Activated CD4-positive, CD25-positive, alpha-beta regulatory T cell treated with anti-CD3 and anti-CD28 coated beads, Interleukin-2, amount 50 U/mL, for 24 hours (primary cell): ENCODE data around the gene CDH11.

ENCODE experiments used
- ATAC-seq, 2 donors: fragments of 150-1000 bp; cut with Tn5 transposase; one replicate each; pipeline ENCODE4 v1.10.0; 2021; ENCODE audit warnings: mild to moderate bottlenecking in 1 of 2, moderate library complexity in 1 of 2

Gene CDH11

GRCh38 chr16:64973171-64973570 is 148.7 kb downstream of the CDH11 start:
- no peak for ATAC-seq

GRCh38 chr16:64971171-64971570 is 150.7 kb downstream of the CDH11 start:
- ATAC-seq: no peak

- no peak for ATAC-seq
These were observed 152.6 kb downstream of the CDH11 start for GRCh38 chr16:64969221-64969620.

- no peak for ATAC-seq
These were observed 153.3 kb downstream of the CDH11 start for GRCh38 chr16:64968539-64968938.

GRCh38 chr16:64964126-64964540 is 157.7 kb downstream of the CDH11 start:
- no peak for ATAC-seq

DNA sequence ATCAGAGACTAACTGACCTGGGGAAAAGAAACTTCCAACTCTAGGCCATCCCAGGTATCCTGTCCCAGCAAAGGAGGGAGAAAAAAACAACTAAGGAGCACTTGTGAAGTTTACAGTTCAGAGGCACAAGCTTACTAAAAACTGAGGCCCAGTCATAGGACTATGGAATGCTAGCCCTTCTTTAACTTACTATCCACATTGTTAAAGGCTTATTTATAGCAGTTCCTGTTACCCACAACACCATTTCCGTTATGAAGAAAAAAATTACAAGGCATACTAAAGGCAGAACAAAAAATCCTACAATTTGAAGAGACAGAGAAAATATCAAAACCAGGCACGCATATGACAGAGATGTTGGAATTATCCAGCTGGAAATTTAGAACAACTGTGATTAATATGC is 159.1 kb downstream of the CDH11 start:
- ATAC-seq: no peak

DNA sequence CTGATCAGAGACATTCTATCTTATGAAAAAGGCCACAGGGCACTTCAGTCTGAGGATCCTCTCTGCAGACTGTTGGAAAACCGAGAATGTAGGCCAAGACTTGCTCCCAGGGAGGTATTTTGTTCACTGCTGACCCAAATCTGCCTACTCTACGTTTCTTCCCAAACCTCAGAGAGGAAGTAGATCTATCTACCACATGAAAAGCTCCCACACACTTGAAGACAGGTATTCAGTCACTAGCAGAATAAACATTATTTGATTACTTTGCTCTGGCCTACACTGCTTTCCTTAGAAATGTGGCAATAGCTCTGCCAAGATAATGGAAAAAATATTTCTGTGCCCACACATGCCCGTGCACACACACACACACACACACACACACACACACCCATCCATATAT is 164.6 kb downstream of the CDH11 start:
- ATAC-seq: no peak

DNA sequence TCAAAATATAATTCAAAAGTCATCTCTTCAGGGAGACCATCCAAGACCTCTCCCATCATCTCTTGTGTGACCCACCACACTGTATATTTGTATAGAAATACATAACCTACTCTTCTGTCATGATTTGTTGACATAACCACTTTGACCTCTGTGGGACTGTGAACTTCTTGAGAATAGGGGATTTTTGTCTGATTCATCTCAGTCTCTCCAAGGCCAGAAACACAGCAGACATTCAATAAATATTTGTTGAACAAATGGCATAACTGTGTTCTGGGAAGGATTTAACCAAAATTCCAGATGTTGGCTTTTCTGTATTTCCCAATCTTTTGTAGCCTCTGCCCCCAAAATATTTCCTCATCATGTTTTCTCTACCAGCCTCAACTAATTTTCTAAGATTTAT is 169.7 kb downstream of the CDH11 start:
- ATAC-seq: no peak

DNA sequence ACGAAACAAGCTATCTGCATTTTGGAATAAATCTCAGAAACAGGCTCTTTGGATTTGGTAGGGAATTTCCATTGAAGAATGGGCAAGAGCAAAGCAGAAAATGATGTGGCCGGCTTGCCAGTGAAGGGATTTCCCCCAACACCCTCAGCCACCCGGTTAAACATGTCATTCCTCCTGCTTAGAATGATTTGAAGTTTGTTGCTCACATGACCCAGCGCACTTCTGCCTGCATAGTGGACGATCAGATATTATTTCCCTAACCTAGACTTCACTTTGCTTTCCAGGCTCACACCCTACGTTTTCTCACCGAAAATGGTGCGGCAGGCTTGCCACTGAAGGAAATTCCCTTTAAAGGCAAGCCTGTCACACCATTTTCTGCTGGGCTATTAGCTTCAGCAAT is 170.7 kb downstream of the CDH11 start:
- no peak for ATAC-seq

DNA sequence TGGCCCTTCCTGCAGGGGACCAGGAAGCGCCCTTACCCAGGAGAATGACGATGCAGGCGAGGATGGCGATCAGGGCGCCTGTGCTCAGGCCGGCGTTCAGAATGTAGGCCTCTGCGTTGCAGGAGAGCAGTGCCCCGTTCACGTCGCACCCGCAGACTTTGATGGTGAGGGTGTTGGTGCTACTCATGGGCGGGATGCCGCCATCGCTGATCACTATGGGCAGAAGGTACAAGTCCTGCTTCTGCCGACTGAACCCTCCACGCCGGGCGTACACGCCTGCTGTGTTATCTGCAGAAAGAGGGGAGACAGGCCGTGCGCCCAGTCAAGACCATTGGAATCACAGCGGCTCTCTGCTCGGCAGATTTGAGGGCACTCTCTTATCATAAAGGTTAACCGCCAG is 171.1 kb downstream of the CDH11 start:
- ATAC-seq: no peak

DNA sequence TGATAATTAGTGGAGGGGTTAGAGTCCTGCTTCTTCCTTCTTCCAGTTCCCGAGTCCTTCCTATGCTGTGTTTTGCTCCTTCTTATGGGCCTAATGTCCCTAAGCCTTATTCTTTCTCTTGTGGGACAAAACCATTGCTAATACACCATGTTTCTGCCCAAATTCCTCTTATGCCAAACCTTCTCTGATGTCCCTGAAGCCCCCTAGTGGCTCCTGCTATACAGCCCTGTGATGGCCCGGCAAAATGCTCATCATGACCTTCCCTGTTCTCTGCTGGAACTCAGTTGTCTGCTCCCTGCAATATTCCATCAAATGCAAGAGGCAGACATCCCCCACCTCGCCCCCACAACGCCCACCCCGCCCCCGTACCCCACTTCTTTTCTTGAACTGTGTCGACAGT is 171.6 kb downstream of the CDH11 start:
- no peak for ATAC-seq

DNA sequence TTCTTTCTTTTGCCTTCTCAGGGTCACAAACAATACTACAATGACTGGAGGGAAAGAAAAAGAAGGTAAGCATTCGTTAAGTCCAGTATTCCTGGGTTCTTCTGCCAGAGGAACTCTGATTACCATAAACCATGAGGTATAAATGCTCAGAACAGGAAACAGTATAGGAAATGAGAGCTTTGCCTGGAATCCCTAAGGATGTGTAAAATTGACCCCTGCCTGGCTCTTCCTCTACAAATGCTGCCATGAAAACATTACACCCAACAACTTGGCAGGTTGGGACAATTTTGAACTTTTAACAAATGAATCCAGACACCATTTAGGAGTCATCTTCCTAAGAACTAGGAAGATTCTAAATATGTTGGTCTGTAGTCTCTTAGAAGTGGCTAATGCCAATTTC is 173.8 kb downstream of the CDH11 start:
- ATAC-seq: no peak

- no peak for ATAC-seq
These were observed 174.2 kb downstream of the CDH11 start for GRCh38 chr16:64947651-64948050.

GRCh38 chr16:64933885-64934284 is 188.0 kb downstream of the CDH11 start:
- no peak for ATAC-seq

- ATAC-seq: no peak
These were observed 195.4 kb downstream of the CDH11 start for GRCh38 chr16:64926476-64926875.

DNA sequence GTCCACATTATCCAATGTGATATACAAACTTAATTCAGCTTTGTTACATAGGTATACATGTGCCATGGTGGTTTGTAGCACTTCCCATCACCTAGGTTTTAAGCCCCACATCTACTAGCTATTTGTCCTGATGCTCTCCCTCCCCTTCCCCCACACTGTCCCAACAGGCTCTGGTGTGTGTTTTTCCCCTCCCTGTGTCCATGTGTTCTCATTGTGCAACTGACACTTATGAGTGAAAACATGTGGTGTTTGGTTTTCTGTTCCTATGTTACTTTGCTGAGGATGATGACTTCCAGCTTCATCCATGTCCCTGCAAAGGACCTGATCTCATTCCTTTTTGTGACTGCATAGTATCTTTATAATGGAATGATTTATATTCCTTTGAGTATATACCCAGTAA is 196.7 kb downstream of the CDH11 start:
- ATAC-seq: no peak

- ATAC-seq: no peak
These were observed 197.8 kb downstream of the CDH11 start for GRCh38 chr16:64924086-64924485.

DNA sequence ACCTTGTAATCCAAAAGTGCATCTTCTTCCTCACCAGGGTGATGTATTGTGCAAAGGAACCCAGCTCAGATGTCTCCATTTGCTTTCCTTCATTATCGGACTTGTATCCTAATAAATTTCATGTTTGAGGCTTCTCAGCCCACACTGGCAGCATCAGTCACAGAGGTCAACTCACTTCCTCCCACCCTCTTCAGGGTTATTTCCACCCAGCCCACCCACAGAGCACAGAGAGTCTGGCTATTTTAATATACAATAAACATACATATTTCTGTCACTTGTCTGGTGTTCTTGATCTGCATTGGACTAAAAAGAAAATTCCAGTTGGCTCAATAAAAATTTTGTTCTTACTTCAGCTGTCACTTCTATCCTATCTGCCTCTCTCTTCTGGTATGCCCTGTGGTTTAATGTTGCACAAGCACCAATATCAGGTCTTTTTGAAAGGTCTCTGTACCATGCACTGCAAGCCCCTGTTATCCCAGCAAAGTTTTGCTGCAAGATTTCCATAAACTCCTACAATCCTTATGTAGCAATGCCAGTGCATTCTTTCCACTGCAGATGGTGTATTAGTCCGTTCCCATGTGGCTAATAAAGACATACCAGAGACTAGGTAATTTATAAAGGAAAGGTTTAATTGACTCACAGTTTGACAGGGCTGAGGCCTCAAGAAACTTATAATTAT is 201.8 kb downstream of the CDH11 start:
- ATAC-seq: no peak

- ATAC-seq: no peak
These were observed 202.7 kb downstream of the CDH11 start for GRCh38 chr16:64919141-64919540.

- ATAC-seq: no peak
These were observed 205.8 kb downstream of the CDH11 start for GRCh38 chr16:64916051-64916450.

- no peak for ATAC-seq
These were observed 211.5 kb downstream of the CDH11 start for GRCh38 chr16:64910356-64910755.

DNA sequence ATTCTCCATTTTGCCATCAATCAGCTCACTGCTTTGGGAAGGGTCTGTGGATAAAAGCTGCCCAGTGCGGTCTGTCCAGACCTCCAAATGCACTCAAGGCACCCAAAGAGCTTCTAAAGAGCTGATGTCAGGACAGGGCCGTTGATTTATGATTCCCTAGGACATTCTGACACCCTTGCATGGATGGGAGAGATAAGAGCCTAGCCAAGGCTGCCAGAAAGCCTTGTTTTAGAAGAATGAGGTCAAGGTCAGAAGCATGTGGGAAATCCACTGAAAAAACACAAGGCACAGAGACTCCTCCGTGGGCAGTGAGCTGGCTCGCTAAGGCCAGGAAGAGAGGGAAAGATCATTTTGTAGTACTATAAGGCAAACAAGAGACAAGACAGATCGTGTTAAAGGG is 214.0 kb downstream of the CDH11 start:
- ATAC-seq: no peak

DNA sequence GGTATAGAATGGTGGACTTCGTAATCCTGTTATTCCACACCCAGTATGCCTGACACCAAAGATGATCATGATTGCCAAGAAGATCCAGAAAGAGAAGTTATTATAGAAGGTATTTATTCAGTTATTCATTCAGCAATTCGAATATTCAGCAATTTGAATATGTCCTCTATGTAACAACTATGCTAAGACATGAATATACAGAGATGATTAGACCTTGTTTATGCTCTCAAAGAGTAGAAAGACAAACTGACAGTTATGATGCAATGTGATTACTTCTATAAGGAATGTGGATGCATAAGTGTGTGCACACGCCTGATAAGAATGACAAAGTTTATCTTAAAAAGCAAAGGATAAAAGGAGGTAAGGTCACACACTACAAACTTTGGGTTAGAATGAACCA is 218.1 kb downstream of the CDH11 start:
- ATAC-seq: no peak

GRCh38 chr16:64900517-64900916 is 221.3 kb downstream of the CDH11 start:
- ATAC-seq: no peak

GRCh38 chr16:64900019-64900418 is 221.8 kb downstream of the CDH11 start:
- ATAC-seq: no peak
